GM18907 (cell line): ENCODE data around the gene NBL1.

ENCODE experiments used
- ATAC-seq: cut with Tn5 transposase; IDR thresholded peaks from one replicate; pipeline ENCODE4 v1.9.1; 2021; ENCODE audit warnings: mild to moderate bottlenecking, moderate library complexity; ENCODE audit not compliant: unreplicated experiment

NBL1 gene

DNA sequence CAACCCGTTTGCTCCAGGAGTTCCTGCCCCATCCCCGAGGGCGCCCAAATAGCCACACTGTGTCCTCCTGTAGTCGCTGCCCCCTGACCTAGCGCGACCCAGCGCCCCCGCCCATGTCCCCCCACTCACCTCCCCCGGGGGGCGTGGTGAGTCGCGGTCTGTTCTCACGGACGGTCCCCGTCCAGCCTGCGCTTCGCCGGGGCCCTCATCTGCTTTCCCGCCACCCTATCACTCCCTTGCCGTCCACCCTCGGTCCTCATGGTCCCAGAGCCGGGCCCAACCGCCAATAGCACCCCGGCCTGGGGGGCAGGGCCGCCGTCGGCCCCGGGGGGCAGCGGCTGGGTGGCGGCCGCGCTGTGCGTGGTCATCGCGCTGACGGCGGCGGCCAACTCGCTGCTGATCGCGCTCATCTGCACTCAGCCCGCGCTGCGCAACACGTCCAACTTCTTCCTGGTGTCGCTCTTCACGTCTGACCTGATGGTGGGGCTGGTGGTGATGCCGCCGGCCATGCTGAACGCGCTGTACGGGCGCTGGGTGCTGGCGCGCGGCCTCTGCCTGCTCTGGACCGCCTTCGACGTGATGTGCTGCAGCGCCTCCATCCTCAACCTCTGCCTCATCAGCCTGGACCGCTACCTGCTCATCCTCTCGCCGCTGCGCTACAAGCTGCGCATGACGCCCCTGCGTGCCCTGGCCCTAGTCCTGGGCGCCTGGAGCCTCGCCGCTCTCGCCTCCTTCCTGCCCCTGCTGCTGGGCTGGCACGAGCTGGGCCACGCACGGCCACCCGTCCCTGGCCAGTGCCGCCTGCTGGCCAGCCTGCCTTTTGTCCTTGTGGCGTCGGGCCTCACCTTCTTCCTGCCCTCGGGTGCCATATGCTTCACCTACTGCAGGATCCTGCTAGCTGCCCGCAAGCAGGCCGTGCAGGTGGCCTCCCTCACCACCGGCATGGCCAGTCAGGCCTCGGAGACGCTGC is 21.7 kb downstream of the NBL1 start:
- ATAC-seq: no peak

DNA sequence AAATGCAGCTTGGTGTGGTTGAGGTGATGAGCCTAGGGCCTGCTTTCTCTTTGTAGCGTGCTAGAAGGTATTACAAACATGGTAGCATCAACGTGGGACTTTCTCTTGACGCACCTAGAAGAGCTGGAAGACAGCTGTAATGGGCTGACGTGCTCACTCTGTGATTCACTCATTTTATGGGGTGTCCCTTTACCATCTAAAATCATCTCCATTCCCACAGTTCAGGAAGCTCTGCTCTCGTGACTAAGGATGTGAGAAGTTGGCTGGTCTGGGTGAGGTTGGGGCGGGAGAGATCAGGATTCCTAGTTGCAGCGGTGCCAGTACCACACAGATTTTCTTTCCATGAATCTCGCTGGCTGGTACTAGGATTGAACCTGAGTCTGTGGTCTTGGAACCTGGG is 24.8 kb downstream of the NBL1 start:
- no peak for ATAC-seq

DNA sequence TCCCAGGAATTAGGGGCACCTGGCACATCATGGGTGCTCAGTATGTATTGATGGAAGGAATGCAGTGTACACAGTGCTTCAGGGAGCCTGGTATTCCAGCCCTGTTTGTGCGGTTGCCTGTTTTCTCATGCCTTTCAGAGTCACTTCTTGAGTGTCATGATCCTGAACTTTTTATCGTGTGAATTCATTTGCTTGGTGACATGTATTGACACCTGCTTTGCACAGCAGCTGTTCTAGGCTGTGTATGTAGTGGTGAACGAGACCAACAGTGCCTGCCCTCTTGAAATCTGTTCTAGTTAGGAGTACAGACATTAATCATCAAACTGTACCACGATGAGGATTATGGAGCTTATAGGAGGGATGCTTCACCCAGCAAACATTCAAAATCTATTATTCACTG is 26.7 kb downstream of the NBL1 start:
- no peak for ATAC-seq

DNA sequence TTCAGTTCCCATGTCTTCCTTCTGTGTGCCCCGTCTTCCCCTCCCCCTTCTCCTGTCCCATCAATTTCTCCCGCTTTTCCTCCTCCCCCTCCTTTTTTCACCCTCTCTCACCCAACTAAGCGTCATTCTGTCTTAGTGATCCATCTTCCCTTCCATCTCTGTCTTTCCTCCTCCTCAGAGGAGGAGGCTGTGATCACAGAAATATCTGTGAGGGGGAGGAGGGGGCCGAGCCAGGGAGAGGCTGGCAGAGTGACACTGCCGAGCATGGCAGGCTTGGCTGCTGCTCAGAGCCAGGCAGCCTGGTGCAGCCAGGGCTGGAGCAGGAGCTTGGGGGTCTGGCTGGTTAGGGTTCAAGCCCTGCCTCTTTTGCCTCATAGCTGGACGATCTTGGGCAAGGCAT is 28.1 kb downstream of the NBL1 start:
- no peak for ATAC-seq

DNA sequence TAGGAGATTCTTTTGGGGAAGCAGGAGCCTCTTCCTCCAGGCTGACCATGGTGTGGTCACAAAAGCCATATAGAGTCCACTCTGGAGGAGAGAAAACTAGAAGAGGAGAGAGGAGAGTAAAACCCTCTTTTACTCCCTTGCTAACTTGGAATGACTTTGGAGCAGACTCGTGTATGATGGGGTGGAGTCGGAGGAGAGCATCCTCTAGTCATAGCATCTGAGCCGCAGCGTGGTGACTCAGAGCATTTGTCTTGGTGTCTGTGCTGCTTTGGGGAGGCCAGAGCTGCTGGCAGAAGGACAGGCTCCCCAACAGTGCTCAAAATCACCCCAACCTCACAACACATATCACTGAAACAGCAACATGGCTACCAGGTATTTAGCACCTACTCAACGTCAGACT is 31.7 kb downstream of the NBL1 start:
- ATAC-seq: no peak

DNA sequence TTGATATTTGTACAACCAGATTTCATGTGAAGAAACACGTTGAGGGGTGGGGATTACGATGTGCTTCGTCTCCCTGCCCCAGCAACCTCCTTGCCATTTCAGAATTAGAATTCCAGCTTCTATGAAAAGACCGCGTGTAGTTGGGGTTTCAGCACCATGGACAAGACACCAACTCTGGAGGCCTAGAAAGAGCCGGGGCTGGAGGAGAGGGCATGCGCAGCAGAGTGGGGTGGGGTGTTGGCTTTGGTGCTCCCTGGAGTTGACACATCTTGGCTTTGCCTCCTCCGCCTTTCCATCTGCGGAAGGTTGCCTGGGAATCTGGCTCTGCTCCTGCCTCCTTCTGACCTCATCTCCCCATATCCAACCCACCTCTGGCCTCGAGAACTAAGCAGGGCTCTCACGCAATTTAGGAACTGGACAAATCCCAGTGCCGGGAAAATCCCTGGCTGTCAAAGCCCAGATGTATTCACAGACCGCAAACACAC is 32.4 kb downstream of the NBL1 start:
- ATAC-seq: no peak

DNA sequence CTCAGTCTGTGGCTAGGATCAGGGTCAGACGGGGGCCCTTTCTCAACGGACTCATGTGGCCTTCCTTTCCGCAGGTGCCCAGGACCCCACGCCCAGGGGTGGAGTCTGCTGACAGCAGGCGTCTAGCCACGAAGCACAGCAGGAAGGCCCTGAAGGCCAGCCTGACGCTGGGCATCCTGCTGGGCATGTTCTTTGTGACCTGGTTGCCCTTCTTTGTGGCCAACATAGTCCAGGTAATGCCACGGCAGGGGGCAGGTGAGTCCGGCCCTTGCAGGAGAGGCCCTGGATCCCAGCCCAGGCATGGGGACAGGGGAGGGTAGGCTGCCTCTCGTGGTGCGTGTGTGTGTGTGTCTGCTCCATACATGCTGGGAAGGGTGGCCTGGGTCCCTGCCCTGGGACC is 34.4 kb downstream of the NBL1 start:
- no peak for ATAC-seq

DNA sequence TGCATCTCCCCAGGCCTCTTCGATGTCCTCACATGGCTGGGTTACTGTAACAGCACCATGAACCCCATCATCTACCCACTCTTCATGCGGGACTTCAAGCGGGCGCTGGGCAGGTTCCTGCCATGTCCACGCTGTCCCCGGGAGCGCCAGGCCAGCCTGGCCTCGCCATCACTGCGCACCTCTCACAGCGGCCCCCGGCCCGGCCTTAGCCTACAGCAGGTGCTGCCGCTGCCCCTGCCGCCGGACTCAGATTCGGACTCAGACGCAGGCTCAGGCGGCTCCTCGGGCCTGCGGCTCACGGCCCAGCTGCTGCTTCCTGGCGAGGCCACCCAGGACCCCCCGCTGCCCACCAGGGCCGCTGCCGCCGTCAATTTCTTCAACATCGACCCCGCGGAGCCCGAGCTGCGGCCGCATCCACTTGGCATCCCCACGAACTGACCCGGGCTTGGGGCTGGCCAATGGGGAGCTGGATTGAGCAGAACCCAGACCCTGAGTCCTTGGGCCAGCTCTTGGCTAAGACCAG is 34.9 kb downstream of the NBL1 start:
- ATAC-seq: no peak

DNA sequence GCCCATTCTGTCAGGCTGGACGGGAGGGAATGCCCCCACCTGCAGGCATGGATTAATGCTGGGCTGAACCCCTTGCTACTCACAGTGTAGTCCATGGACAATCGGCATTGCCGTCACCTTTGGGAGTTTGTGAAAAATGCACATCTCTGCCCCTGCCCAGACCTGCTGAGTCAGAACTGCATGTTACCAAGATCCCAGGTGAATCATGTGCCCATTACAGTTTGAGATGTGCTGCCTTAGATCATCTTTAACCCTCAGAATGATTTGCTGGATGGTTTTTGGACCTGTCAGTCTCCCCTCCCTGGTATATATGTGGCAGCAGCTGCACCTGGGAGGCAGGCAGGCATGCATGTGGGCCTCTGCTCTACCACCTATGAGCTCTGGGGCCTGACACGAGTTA is 35.6 kb downstream of the NBL1 start:
- ATAC-seq: no peak

DNA sequence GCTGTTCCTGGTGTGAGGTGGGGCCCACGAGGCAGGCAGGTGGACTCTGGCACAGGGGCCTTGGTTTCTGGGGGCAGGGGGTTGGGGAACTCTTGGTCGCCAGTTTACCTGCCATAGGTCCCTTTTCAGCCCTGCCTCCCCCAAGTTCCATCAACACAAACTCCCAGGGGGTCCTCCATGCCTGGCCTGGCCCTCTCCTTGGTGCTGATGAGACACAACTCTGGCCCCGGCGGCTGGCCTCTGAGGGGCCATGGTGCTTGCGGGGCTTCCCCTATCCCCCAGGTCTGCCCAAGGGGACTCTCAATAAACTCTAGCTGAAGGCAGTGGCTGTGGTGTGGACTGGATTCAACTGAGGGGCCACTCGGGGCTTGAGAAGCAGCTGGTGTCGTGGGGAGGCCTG is 36.5 kb downstream of the NBL1 start:
- ATAC-seq: no peak

DNA sequence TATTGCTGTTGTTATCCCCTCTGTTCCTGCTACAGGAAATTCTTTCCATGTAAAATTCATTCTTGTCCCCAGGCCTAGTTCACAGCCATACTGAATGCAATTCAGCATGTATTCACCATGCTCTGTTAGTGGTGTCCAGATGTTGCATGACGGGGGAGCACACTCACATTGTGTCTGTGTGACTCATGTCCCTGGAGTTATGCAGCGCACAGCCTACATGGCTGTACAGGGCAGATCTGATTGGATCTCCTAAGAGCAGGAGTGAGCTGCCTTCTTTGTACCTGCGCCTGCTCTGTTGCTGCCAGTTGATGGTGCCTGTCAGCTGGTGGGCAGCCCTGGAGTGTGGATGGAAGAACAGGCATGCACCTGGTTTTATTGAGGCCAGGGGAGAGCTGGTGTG is 38.1 kb downstream of the NBL1 start:
- no peak for ATAC-seq

DNA sequence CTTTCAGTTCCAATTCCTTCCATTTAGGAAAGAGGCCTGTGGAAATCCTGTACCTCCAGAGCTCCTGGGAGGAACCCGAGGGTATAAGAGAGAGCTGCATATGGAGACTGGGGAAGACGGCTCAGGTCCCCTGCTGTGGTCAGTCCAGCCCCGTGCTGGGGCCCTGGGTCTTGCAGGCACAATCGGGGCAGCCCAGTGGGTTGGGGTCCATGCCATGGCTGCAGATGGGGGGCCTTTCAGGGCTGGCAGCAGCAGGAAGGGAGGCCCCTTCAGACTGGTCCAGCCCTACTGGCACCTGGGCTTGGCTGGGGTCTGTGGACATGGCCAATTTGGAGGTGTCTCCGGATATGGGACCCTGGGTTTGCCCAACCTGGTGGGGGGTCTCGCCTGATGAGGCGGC is 38.8 kb downstream of the NBL1 start:
- no peak for ATAC-seq

DNA sequence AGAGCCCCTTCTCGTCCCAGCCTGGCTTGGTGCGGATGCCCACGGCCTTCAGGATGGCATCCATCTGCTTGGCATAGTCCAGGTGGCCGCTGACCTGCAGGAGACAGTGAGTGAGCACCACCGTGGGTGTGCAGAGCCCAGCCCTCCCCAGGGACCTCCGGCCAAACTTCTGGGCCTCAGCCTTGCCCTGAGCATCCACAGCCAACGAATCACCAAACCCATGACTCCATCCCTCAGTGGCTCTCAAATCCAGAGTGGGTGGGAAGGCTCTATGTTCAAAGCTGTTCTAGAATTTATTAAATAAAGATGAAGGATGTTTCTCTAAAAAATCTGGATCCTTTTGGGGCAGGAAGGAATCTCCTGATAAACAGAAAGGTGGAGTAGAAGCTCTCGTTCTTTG is 39.2 kb downstream of the NBL1 start:
- no peak for ATAC-seq

DNA sequence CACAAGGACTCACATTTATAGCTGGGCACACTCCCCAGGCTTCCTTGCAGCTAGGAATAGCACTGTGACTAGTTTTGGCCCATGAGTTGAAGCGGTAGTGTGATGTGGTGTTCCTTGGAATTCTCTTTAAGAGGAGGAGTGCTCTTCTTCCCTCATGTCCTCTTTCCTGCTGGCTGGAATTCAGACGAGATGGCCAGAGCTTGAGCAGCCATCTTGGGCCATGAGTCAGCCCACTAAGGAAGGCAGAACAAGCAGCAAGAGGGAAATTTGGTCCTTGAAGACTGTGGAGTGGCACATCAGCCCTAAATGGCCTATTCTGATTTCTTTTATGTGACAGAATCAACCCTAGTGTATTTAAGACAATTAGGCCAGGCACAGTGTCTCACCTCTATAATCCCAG is 40.6 kb downstream of the NBL1 start:
- no peak for ATAC-seq

DNA sequence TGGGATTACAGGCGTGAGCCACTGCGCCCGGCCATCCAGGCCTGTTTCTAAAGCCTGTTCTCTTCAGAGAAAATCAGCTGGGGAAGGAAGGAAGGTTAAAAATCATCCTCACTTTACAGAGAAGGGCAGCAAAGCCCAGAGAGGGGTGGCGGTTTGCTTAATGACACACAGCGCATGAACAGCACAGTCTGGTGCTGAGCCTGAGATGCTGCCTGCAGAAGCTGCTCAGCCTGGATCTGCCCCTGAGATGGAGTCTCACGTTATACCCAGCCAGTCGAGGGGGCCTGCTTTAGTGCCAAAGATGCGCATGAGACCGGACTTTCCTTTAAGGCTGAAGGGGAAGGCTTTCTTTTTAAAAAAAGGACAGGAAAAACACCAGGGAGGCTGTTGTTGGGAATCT is 41.9 kb downstream of the NBL1 start:
- ATAC-seq: no peak

DNA sequence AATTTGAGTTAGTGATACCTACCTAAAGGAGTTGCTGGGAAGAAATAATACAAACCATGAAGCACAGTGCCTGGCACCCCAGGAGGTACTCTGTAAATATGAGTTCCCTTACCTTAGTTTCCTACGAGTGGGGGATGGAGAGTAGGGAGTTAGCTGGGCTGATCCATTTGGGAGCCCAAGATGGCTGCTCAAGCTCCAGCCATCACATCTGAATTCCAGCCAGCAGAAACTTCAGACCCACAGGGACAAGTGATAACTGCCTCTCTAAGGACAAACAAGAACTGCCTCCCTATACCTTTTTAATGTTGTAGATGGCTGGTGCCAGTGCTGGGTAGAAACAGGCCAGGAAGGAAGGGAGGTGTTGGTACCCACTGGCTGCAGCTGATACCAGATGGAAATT is 43.3 kb downstream of the NBL1 start:
- no peak for ATAC-seq

DNA sequence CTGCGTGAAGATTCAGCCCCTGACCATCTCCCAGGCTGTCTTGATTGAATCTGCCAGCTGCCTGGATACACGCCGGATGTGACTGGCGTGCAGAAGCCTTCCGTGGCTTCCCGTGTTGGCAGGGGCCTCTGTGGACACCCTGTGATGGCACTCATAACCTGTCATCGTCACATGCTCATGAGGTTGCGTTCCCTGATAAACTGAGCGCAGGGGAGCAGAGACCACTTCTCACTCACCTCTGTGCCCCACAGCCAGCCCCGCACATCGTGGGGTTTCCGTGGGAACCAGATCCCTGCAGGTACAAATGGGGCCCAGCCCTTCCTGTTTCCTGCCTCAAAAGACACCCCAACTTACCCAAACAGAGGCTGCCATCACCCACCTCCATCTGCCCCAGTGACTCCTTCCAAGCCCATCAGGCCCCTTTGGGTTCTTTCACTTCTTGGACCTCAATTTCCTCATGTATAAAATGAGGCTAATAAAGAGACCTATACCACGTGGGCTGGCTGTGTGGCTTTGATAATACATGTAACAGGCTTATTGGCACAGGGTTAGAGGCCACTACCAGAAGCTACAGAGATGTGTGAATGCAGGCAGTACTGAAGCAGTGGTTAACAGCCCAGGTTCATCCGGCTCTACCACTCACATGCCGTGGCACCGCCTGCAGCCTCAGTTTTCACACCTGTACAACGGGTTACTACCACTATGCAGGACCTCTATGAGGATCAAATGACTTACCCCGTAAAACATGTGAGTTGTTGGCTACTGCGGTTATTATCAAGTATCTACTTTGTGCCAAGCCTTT is 44.1 kb downstream of the NBL1 start:
- no peak for ATAC-seq

DNA sequence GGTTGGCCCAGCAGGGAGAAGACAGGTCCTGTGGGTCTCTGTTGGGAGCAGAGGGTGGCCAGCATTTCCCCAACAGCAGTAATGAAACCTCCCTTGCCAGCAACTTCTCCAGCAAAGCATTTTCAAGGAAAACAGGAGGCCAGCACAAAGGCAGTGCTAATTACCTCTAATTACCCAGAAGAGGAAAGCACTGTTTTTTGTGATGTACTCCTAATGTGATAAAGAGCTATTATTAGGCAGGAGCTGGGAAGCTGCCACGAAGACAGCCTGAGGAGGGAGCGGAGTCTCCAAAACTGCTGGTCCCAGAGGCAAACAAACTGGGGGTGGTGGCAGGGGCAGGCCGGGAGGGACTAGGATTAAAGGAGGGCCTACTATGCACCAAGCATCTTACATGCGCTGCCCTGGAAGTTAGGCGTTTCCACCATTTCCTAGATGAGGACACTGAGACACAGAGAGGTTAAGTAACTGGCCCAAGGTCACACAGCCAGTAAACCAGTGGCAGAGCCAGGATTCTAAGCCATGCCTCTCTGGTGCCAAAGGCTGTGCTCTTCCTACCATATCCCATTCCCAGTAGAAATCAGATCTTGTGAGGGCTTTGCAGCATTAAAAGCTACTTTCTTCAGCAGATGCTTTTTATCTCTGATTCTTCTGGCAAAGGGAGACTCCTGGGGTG is 45.1 kb downstream of the NBL1 start:
- no peak for ATAC-seq

DNA sequence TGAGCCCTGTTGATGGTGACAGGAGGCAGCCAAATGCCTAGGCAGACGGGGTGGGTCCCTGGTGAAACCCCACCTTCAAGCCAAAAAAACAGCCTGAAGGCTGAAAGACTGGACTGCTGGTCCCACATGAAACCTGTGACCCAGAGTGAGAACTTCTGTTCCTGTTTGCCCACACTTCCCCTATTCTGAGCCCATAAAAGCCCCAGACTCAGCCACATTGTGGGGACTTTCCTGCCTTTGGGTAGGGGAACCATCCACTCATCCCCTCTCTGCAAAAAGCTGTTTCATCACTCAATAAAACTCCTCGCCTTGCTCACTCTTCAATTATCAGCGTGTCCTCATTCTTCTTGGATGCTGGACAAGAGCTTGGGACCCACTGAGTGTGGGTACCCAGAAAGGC is 45.7 kb downstream of the NBL1 start:
- ATAC-seq: no peak

DNA sequence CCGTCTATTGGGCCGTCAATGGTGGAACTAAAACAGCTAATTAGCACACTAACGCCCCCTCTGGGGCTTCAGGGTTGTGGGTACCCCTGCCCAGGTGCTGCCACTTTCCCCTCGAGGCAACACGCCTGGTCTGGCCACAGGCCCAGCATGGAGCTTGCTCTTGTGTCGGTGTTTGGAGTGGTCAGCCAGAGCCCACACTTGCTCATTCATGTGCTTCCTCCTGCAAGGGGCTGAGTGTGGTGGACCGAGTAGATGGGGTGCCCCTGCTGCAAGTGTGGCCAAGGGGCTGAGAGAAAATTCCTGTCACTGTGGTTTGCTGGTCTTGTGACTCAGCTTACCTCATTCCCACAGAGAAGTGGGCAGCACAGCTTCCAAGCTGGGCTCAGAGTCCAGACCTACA is 46.2 kb downstream of the NBL1 start:
- ATAC-seq: no peak

DNA sequence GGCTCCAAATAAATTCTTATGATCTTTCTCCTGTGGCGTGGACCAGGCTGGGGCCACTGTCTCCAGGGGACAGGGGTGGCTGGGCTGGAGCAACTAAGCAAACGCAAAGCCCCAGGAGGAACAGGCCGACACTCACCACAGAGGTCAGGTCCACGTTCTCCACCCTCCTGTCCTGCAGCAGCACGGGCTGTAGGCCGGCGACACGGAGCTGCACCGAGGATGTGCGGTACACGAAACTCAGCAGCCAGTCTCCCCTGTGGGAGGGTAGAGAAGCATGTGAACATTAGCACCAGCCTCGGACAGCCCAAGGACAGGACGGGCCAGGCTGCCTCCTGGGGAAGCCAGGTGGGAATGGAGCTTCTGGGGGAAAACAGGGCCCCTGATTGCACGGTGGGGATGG is 50.2 kb downstream of the NBL1 start:
- ATAC-seq: no peak
